Fibroblast of lung (primary cell): ENCODE measurements around the gene MFSD2A.

Experiments
- CTCF ChIP-seq, 2 donors: IDR thresholded peaks in 1 of 2; conservative IDR thresholded peaks in 1 of 2; 1 replicate in 1 of 2; 2 replicates in 1 of 2; pipeline ENCODE4 v1.5.1; 2011 to 2012; ENCODE audit warnings: low read length in 2 of 2, control low read depth in 1 of 2, inconsistent platforms in 1 of 2, low read depth in 1 of 2, mild to moderate bottlenecking in 1 of 2
- EZH2 ChIP-seq: IDR thresholded peaks from 2 replicates; pipeline ENCODE4 v1.5.1; 2012; ENCODE audit warnings: low read length, control low read depth, mild to moderate bottlenecking; ENCODE audit errors: missing control alignments

DNA sequence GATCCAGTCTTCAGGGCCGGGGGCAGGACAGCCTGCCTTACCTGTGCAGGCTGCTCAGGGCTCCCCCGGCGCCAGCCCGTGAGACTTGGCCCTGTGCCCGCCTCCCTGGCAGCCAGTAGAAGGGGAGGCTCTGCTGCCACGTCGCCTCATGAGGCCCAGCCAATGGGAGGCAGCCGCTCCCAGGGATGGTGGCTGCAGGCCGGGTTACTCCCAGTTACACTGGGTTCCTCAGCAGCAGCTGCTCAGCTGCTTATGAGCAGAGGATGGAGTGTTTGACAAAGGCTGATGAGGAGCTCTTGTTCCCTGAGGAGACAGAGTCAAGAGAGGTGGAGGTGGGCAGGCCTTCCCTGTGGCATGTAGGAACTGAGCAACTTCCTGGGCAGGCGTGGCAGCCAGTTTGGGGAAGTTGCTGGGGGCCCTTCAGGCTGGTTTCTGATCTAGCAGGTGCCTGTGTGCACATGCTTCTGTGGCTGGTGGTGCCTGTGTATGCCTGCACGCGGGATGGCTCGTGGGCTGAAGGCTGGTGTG lies 5.5 kb downstream of the MFSD2A start:
- no peak for TF ChIP-seq CTCF (conservative IDR thresholded peaks at IDR 0.05 in 1 of 2, IDR thresholded peaks at IDR 0.05 in 1 of 2; ENCODE audit: low read depth in 1 of 2, low read length in 2 of 2)
- TF ChIP-seq EZH2: no peak
